Panc1 (cell line): Measurements from ENCODE around the gene LRP5.

Experiments
- POLR2AphosphoS5 ChIP-seq: IDR thresholded peaks from 2 replicates; pipeline ENCODE4 v1.6.1; 2012; ENCODE audit warnings: mild to moderate bottlenecking, low read depth, low read length, moderate library complexity
- TCF7L2 ChIP-seq: IDR thresholded peaks from 2 replicates; pipeline ENCODE4 v1.6.1; 2011; ENCODE audit warnings: mild to moderate bottlenecking, low read depth, low read length, inconsistent platforms
- TF ChIP-seq, protein P1 (sequence below): fragments of 450-650 bp; IDR thresholded peaks from 2 replicates; pipeline ENCODE4 v1.5.1; 2017; ENCODE audit warnings: mild to moderate bottlenecking
- TF ChIP-seq, protein P2 (sequence below), 2 experiments: IDR thresholded peaks; 2 replicates each; pipeline ENCODE4 v1.6.1; 2011 to 2012; ENCODE audit warnings: low read depth in 2 of 2, control low read depth in 1 of 2, low read length in 1 of 2, mild to moderate bottlenecking in 1 of 2, moderate library complexity in 1 of 2; ENCODE audit not compliant: insufficient read depth in 1 of 2

DNA sequence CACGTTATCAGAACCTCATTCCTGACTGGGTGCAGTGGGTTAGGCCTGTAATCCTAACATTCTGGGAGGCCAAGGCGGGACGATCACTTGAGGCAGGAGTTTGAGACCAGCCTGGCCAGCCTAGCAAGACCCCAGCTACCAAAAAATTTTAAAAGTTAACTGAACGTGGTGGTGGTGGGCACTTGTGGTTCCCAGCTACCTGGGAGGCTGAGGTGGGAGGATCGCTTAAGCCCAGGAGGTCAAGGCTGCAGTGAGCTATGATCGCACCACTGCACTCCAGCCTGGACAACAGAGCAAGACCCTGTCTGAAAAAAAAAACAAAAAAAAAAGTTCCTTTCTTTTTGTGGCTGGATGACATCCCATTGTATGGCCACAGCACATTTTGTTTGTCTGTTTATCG lies 80.4 kb downstream of the LRP5 start:
- TF ChIP-seq, protein P1, sequence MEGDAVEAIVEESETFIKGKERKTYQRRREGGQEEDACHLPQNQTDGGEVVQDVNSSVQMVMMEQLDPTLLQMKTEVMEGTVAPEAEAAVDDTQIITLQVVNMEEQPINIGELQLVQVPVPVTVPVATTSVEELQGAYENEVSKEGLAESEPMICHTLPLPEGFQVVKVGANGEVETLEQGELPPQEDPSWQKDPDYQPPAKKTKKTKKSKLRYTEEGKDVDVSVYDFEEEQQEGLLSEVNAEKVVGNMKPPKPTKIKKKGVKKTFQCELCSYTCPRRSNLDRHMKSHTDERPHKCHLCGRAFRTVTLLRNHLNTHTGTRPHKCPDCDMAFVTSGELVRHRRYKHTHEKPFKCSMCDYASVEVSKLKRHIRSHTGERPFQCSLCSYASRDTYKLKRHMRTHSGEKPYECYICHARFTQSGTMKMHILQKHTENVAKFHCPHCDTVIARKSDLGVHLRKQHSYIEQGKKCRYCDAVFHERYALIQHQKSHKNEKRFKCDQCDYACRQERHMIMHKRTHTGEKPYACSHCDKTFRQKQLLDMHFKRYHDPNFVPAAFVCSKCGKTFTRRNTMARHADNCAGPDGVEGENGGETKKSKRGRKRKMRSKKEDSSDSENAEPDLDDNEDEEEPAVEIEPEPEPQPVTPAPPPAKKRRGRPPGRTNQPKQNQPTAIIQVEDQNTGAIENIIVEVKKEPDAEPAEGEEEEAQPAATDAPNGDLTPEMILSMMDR: no peak
- TF ChIP-seq POLR2AphosphoS5: no peak
- TF ChIP-seq, protein P2, sequence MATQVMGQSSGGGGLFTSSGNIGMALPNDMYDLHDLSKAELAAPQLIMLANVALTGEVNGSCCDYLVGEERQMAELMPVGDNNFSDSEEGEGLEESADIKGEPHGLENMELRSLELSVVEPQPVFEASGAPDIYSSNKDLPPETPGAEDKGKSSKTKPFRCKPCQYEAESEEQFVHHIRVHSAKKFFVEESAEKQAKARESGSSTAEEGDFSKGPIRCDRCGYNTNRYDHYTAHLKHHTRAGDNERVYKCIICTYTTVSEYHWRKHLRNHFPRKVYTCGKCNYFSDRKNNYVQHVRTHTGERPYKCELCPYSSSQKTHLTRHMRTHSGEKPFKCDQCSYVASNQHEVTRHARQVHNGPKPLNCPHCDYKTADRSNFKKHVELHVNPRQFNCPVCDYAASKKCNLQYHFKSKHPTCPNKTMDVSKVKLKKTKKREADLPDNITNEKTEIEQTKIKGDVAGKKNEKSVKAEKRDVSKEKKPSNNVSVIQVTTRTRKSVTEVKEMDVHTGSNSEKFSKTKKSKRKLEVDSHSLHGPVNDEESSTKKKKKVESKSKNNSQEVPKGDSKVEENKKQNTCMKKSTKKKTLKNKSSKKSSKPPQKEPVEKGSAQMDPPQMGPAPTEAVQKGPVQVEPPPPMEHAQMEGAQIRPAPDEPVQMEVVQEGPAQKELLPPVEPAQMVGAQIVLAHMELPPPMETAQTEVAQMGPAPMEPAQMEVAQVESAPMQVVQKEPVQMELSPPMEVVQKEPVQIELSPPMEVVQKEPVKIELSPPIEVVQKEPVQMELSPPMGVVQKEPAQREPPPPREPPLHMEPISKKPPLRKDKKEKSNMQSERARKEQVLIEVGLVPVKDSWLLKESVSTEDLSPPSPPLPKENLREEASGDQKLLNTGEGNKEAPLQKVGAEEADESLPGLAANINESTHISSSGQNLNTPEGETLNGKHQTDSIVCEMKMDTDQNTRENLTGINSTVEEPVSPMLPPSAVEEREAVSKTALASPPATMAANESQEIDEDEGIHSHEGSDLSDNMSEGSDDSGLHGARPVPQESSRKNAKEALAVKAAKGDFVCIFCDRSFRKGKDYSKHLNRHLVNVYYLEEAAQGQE (IDR thresholded peaks at IDR 0.05; ENCODE audit: insufficient read depth in 1 of 2, low read depth in 2 of 2, low read length in 1 of 2): no peak
- TF ChIP-seq TCF7L2: no peak
